HepG2 (cell line): Measurements from ENCODE around the gene GPR155. TPM values are rescaled to one million over a fixed set of nuclear protein-coding genes. Genes with fewer than 3 reads are reported as not detected.
A peak's percentile ranks its signal among the peaks of the same experiment; 100 is the strongest.

ENCODE experiments used
- CSRNP1 ChIP-seq: sonication (generic); formaldehyde crosslinking; IDR thresholded peaks from 2 replicates; pipeline ENCODE4 v1.8.1; 2023; ENCODE audit warnings: mild to moderate bottlenecking, missing genetic modification reagents
- DMAP1 ChIP-seq: IDR thresholded peaks from 2 replicates; pipeline ENCODE4 v1.6.1; 2016
- DNMT1 ChIP-seq: sonication (generic); formaldehyde crosslinking; IDR thresholded peaks from 2 replicates; pipeline ENCODE4 v1.5.1; 2020; ENCODE audit warnings: mild to moderate bottlenecking, missing genetic modification reagents
- DNMT3B ChIP-seq: conservative IDR thresholded peaks from 2 replicates; pipeline ENCODE4 v1.6.1; 2016; ENCODE audit warnings: missing biosample characterization, control low read depth
- E2F1 ChIP-seq: sonication (generic); formaldehyde crosslinking; IDR thresholded peaks from 2 replicates; pipeline ENCODE4 v1.5.0; 2020; ENCODE audit warnings: missing genetic modification reagents
- ELF1 ChIP-seq: sonication (generic); formaldehyde crosslinking; IDR thresholded peaks from 2 replicates; pipeline ENCODE4 v1.4.0; 2020; ENCODE audit warnings: missing genetic modification reagents
- EZH2 ChIP-seq: conservative IDR thresholded peaks from 2 replicates; pipeline ENCODE4 v1.6.1; 2012; ENCODE audit warnings: mild to moderate bottlenecking, low read depth, low read length, moderate library complexity
- ISL2 ChIP-seq: sonication (generic); formaldehyde crosslinking; IDR thresholded peaks from 2 replicates; pipeline ENCODE4 v1.5.0; 2020; ENCODE audit warnings: missing genetic modification reagents
- KLF9 ChIP-seq: IDR thresholded peaks from 2 replicates; pipeline ENCODE4 v1.6.1; 2016; ENCODE audit warnings: low read depth
- MEF2D ChIP-seq: sonication (generic); formaldehyde crosslinking; IDR thresholded peaks from 2 replicates; pipeline ENCODE4 v1.5.1; 2020; ENCODE audit warnings: mild to moderate bottlenecking, missing genetic modification reagents
- RARG ChIP-seq: sonication (generic); formaldehyde crosslinking; IDR thresholded peaks from 2 replicates; pipeline ENCODE4 v1.4.0; 2020; ENCODE audit warnings: low read depth, mild to moderate bottlenecking, missing genetic modification reagents
- SMARCE1 ChIP-seq: fragments of 450-650 bp; IDR thresholded peaks from 2 replicates; pipeline ENCODE4 v1.6.1; 2017; ENCODE audit warnings: borderline replicate concordance
- TMF1 ChIP-seq: sonication (generic); formaldehyde crosslinking; IDR thresholded peaks from 2 replicates; pipeline ENCODE4 v1.8.1; 2022; ENCODE audit warnings: low read depth, missing genetic modification reagents
- TSC22D2 ChIP-seq: sonication (generic); formaldehyde crosslinking; IDR thresholded peaks from 2 replicates; pipeline ENCODE4 v1.5.1; 2020; ENCODE audit warnings: missing genetic modification reagents, mild to moderate bottlenecking, borderline replicate concordance
- ZBTB26 ChIP-seq: IDR thresholded peaks from 2 replicates; pipeline ENCODE4 v1.6.1; 2016; ENCODE audit warnings: missing compliant biosample characterization, missing genetic modification reagents, borderline replicate concordance
- ZFX ChIP-seq: sonication (generic); formaldehyde crosslinking; IDR thresholded peaks from 2 replicates; pipeline ENCODE4 v1.4.0; 2020; ENCODE audit warnings: mild to moderate bottlenecking, low read depth, missing genetic modification reagents, moderate library complexity
- ZMYM2 ChIP-seq: sonication (generic); formaldehyde crosslinking; IDR thresholded peaks from 2 replicates; pipeline ENCODE4 v1.8.0; 2022; ENCODE audit warnings: mild to moderate bottlenecking, missing genetic modification reagents
- ZNF260 ChIP-seq: sonication (generic); formaldehyde crosslinking; IDR thresholded peaks from 2 replicates; pipeline ENCODE4 v1.4.0; 2020; ENCODE audit warnings: missing genetic modification reagents, low read depth, mild to moderate bottlenecking, borderline replicate concordance
- ZNF264 ChIP-seq: sonication (generic); formaldehyde crosslinking; IDR thresholded peaks from 2 replicates; pipeline ENCODE4 v1.4.0; 2020; ENCODE audit warnings: missing genetic modification reagents
- ZNF329 ChIP-seq: sonication (generic); formaldehyde crosslinking; IDR thresholded peaks from 2 replicates; pipeline ENCODE4 v1.9.0; 2021; ENCODE audit warnings: low read depth, mild to moderate bottlenecking, missing genetic modification reagents
- ZNF644 ChIP-seq: IDR thresholded peaks from 2 replicates; pipeline ENCODE4 v1.6.1; 2016; ENCODE audit warnings: low read depth
- ZNF770 ChIP-seq: sonication (generic); formaldehyde crosslinking; IDR thresholded peaks from 2 replicates; pipeline ENCODE4 v1.5.0; 2020; ENCODE audit warnings: mild to moderate bottlenecking, missing genetic modification reagents
- polyA plus RNA-seq, 8 experiments: library from polyadenylated mRNA; depleted of rRNA in 3 of 8; stranded (reverse) in 7 of 8; unstranded in 1 of 8; fragments of >200 nt; fragmentation: Illumina TruSeq in 4 of 8; extraction: Trizol in 4 of 8; gene quantifications; 2 replicates each; pipeline versions ENCODE4 v1.2.1 to v1.2.3, GENCODE V29; 2011 to 2016; ENCODE audit warnings: low read depth in 4 of 8, missing spikeins in 1 of 8, mixed read lengths in 1 of 8; ENCODE audit not compliant: insufficient read depth in 1 of 8
- total RNA-seq, 5 experiments: library from RNA; depleted of rRNA; stranded (reverse); fragments of >200 nt; fragmentation: Illumina TruSeq; extraction: Trizol; gene quantifications; 2 replicates each; pipeline ENCODE4 v1.2.3, GENCODE V29; 2016; ENCODE audit warnings: low read depth in 1 of 5

The GPR155 gene
- total and polyA plus RNA-seq, 2 of the 13 experiments (the other 11 are each of a cell fraction or from before 2014, with no cell fraction given), result 0.15 to 0.49 TPM

GRCh38 chr2:174486563-174487107 is at the start of gene GPR155 (continued):
- TF ChIP-seq ZBTB26 (CRISPR knock-in tag) (0 out of 2 replicates have a peak, but pooled peaks have one; percentile 38), ISL2 (CRISPR knock-in tag) (no peak), TMF1 (CRISPR knock-in tag) (no peak), EZH2 (no peak), ZMYM2 (CRISPR knock-in tag) (no peak), RARG (CRISPR knock-in tag) (no peak), KLF9 (CRISPR knock-in tag) (no peak), ELF1 (CRISPR knock-in tag) (no peak), ZNF644 (no peak), ZFX (CRISPR knock-in tag) (peak; percentile 22; the same call in 1 of the 2 replicates), SMARCE1 (no peak), CSRNP1 (CRISPR knock-in tag) (no peak), ZNF329 (0 out of 2 replicates have a peak, but pooled peaks have one; percentile 34), TSC22D2 (no peak), MEF2D (CRISPR knock-in tag) (no peak), ZNF264 (no peak), DMAP1 (CRISPR knock-in tag) (no peak), E2F1 (CRISPR knock-in tag) (no peak), ZNF260 (CRISPR knock-in tag) (no peak), DNMT1 (CRISPR knock-in tag) (no peak), DNMT3B (CRISPR knock-in tag) (no peak), ZNF770 (CRISPR knock-in tag) (no peak)
